Stimulated activated CD4-positive, alpha-beta T cell treated with anti-CD3 and anti-CD28 coated beads, Interleukin-4, amount 100 ng/mL, for 24 hours (primary cell): ENCODE data around the gene TTN.
A peak's percentile ranks its signal among the peaks of the same experiment; 100 is the strongest.
"Not testable (repeated sequence)": the region's sequence is repeated elsewhere in the genome, so short reads cannot be mapped to it uniquely, and the experiment has no call there.

Experiments used
- DNase-seq: peaks from one replicate; pipeline ENCODE4 v3.0.0-alpha.2; 2020

TTN gene

GRCh38 chr2:178526256-178526655 lies 281.0 kb downstream of the TTN start:
- no peak for DNase-seq

GRCh38 chr2:178525460-178525859 lies 281.8 kb downstream of the TTN start:
- not testable (repeated sequence) for DNase-seq

DNA sequence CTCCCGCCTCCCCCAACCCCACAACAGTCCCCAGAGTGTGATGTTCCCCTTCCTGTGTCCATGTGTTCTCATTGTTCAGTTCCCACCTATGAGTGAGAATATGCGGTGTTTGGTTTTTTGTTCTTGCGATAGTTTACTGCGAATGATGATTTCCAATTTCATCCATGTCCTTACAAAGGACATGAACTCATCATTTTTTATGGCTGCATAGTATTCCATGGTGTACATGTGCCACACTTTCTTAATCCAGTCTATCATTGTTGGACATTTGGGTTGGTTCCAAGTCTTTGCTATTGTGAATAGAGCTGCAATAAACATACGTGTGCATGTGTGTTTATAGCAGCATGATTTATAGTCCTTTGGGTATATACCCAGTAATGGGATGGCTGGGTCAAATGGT lies 282.2 kb downstream of the TTN start:
- not testable (repeated sequence) for DNase-seq

GRCh38 chr2:178523596-178524134 lies 283.6 kb downstream of the TTN start:
- DNase-seq, result no peak

- DNase-seq, result peak; percentile 85
These were observed 284.1 kb downstream of the TTN start for GRCh38 chr2:178522950-178523595.

GRCh38 chr2:178521304-178522150 lies 285.7 kb downstream of the TTN start:
- peak; percentile 47 for DNase-seq

DNA sequence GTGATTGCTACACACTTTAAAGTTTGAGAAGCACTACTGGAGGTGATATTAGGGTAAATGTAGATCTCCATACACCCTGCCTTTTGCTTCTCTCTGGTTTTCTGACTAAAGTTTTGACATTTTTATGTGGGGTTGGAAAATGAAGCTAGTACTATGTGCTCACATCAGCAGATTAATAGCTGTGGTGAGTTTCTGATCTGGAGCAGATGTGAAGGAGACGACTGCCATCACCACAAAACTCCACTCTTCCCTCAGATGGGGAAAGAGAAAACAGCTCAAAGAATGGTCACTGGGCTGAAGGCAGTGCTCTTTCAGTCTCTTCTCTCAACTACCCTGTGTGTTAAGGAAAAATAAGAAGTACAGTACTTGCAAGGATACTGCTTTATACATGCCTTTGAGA lies 289.7 kb downstream of the TTN start:
- DNase-seq, result no peak

GRCh38 chr2:178514664-178515063 lies 292.6 kb downstream of the TTN start:
- DNase-seq, result peak; percentile 58

GRCh38 chr2:178513876-178514275 lies 293.3 kb downstream of the TTN start:
- no peak for DNase-seq

DNA sequence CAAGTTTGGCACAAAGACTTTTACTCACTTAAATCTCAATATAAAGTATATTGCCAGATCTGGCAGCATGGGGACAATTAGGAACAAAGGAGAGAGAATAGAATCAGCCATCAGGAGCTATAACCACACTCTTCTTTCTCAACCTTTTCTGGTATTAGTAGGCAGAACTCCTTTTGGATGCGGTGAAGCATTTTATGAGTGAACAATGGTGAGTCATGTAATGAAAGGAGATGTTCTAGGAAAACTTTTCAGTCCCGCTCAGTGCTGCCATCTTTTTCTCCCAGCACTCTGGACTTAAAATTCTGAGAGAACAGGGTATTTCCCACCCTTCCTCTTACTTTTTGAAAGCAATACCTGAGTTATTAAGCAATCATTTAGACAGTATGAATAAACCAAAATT lies 294.7 kb downstream of the TTN start:
- no peak for DNase-seq

GRCh38 chr2:178510384-178510783 lies 296.8 kb downstream of the TTN start:
- DNase-seq, result no peak

DNA sequence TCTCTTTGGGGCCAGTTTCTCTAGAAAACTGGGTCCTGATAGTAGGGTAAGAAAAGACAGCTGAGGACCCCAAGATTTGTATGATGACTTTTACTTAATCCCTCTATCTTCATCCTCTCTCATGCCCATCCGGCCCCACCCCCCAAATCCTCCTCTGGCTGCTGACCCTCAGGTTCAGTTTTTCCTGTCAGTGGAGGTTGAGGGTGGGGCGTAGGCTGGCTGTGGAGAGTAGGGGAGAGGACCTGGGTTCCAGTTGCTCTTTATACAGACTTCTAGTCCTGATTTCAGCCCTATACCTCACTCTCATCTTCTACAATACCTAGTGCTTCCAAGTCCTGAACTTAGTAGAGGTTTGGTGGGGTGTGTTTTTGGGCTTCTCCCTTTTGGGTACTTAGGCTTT lies 298.6 kb downstream of the TTN start:
- DNase-seq, result no peak

DNA sequence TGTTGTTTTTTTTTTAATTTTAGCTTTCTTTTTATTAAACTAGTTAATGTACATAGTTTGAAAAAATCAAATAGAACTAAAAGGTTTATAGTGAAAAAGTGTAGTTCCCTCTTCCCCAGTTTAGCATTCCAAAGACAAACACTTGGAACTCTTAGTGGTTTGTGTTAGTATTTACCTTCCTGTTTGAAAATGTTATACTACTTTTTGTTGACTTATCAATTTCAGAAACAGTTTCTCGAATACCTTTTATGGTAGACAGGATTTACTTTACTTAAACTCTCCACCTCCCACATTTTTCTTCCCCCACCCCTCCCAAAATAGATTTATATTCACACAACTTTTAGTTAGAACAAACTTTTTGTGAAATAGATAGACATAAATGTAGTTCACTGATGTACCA lies 300.3 kb downstream of the TTN start:
- DNase-seq, result no peak

- no peak for DNase-seq
These were observed 300.7 kb downstream of the TTN start for GRCh38 chr2:178506524-178506923.

- DNase-seq, result no peak
These were observed 301.1 kb downstream of the TTN start for GRCh38 chr2:178506101-178506500.

DNA sequence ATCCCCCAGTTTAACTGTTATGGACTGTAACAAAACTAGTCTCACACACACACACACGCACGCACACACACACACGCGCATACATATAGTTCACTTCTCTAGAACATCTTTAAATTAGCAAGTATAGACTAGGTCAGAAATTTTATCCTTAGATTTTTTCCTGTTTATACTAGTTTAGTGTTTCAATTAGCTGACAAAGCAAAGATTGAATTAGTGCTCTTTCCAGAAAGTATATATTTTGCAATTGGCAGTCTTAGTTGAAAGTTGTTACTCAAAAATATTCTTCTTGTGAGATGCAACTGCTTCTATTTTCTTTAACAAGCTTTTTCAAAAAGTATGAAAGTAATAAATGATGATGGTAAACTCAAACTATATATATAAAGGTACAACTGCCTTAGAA lies 304.5 kb downstream of the TTN start:
- no peak for DNase-seq

DNA sequence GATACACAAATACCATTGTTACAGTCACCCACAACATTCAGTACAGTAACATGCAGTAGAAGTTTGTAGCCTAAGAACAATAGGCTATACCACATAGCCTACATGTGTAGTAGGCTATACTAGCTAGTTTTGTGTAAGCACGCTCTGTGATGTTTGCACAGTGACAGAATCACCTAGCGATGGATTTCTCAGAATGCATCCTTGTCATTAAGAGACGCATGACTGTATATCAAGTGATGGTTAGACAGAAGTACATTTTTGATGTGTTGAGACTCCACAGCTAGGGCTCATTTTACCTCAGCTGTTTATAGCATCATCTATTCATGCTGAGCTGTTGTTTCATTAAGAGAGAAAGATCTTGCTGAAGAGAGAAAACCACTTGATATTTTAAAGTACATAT lies 307.6 kb downstream of the TTN start:
- DNase-seq, result no peak

GRCh38 chr2:178498137-178498536 lies 309.1 kb downstream of the TTN start:
- DNase-seq, result no peak

GRCh38 chr2:178496049-178496448 lies 311.2 kb downstream of the TTN start:
- DNase-seq, result no peak

DNA sequence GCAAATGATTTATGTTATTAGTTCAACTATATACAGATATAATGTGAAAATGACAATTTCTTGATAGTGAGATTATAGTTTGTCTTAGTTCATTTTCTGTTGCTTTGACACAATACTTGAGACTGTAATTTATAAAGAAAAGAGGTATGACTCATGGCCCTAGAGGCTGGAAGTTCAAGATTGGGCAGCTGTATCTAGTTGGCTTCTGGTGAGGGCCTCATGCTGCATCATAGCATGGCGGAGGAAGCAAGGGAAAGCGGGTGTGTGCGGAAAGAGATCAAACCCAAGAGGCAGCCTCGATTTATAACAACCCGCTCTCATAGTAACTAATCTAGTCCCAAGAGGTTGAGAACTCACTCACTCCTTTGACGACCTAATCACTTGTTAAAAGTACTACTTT lies 315.6 kb downstream of the TTN start:
- DNase-seq, result no peak

DNA sequence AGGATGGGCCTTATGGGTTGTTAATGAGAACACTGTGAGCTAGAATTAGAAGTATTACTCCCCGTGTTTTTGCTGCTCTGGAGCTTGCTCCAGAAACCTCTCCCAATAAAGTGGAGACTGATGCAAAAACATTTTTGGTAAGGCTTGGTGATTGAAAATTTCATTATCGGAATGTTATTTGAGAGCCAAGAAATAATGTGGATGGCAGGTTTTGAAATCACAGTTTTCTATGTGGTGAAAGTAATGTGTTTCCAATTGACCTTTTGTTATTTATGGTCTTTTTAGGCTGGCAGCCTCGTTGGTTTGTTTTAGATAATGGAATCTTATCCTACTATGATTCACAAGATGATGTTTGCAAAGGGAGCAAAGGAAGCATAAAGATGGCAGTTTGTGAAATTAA lies 321.9 kb downstream of the TTN start:
- no peak for DNase-seq

GRCh38 chr2:178484245-178485041 lies 322.8 kb downstream of the TTN start:
- DNase-seq, result no peak

GRCh38 chr2:178482437-178482836 lies 324.8 kb downstream of the TTN start:
- no peak for DNase-seq
